HG02588 (cell line): ENCODE results near the gene ARHGAP44.
"Not testable (repeated sequence)": the region's sequence is repeated elsewhere in the genome, so short reads cannot be mapped to it uniquely, and the experiment has no call there.

Source experiments
- ATAC-seq: cut with Tn5 transposase; IDR thresholded peaks from one replicate; pipeline ENCODE4 v1.9.1; 2021; ENCODE audit warnings: mild to moderate bottlenecking, moderate library complexity; ENCODE audit not compliant: unreplicated experiment

Gene ARHGAP44

GRCh38 chr17:12814718-12815117, 25.4 kb downstream of the ARHGAP44 start:
- ATAC-seq: no peak

- peak; percentile 99 for ATAC-seq
These were observed 26.4 kb downstream of the ARHGAP44 start for GRCh38 chr17:12815642-12816141.

- no peak for ATAC-seq
These were observed 32.2 kb downstream of the ARHGAP44 start for GRCh38 chr17:12821376-12821940.

- ATAC-seq: no peak
These were observed 37.1 kb downstream of the ARHGAP44 start for GRCh38 chr17:12826431-12826830.

- ATAC-seq: no peak
These were observed 41.5 kb downstream of the ARHGAP44 start for GRCh38 chr17:12830777-12831247.

GRCh38 chr17:12831839-12832238, 42.5 kb downstream of the ARHGAP44 start:
- no peak for ATAC-seq

- ATAC-seq: no peak
These were observed 49.7 kb downstream of the ARHGAP44 start for GRCh38 chr17:12839042-12839441.

GRCh38 chr17:12842936-12843335, 53.6 kb downstream of the ARHGAP44 start:
- no peak for ATAC-seq

- no peak for ATAC-seq
These were observed 61.7 kb downstream of the ARHGAP44 start for GRCh38 chr17:12850996-12851395.

- ATAC-seq: no peak
These were observed 62.7 kb downstream of the ARHGAP44 start for GRCh38 chr17:12851901-12852435.

- no peak for ATAC-seq
These were observed 64.6 kb downstream of the ARHGAP44 start for GRCh38 chr17:12853921-12854320.

- ATAC-seq: no peak
These were observed 67.1 kb downstream of the ARHGAP44 start for GRCh38 chr17:12856416-12856815.

GRCh38 chr17:12857592-12857991, 68.3 kb downstream of the ARHGAP44 start:
- no peak for ATAC-seq

- no peak for ATAC-seq
These were observed 70.2 kb downstream of the ARHGAP44 start for GRCh38 chr17:12859520-12859919.

GRCh38 chr17:12865769-12866168, 76.5 kb downstream of the ARHGAP44 start:
- ATAC-seq: no peak

- ATAC-seq: no peak
These were observed 76.9 kb downstream of the ARHGAP44 start for GRCh38 chr17:12866244-12866643.

GRCh38 chr17:12867726-12868125, 78.4 kb downstream of the ARHGAP44 start:
- no peak for ATAC-seq

- ATAC-seq: not testable (repeated sequence)
These were observed 84.3 kb downstream of the ARHGAP44 start for GRCh38 chr17:12873415-12874125.

- no peak for ATAC-seq
These were observed 88.8 kb downstream of the ARHGAP44 start for GRCh38 chr17:12877953-12878669.

- not testable (repeated sequence) for ATAC-seq
These were observed 89.8 kb downstream of the ARHGAP44 start for GRCh38 chr17:12879096-12879495.

- ATAC-seq: no peak
These were observed 94.2 kb downstream of the ARHGAP44 start for GRCh38 chr17:12883472-12883871.
